Hindlimb muscle (tissue), 1 donor: Measurements from ENCODE around the gene GRAP. TPM values are rescaled to one million over a fixed set of nuclear protein-coding genes. Genes with fewer than 3 reads are reported as not detected.

Experiments
- DNase-seq: peaks from one replicate; pipeline ENCODE4 v3.0.0-alpha.2; 2013
- polyA plus RNA-seq: library from polyadenylated mRNA; unstranded; fragments of 120-200 nt; gene quantifications from one replicate; pipeline ENCODE4 v1.2.1, GENCODE V29; 2013; ENCODE audit not compliant: insufficient read length

Gene GRAP
- polyA plus RNA-seq, 1 donor, result 3.2 TPM

- DNase-seq, result no peak
Observed at GRCh38 chr17:18981335-18981641, 65.5 kb downstream of the GRAP start.

GRCh38 chr17:18980682-18981334, 65.9 kb downstream of the GRAP start:
- DNase-seq, result no peak

GRCh38 chr17:18978655-18979054, 68.1 kb downstream of the GRAP start:
- no peak for DNase-seq

GRCh38 chr17:18978050-18978449, 68.7 kb downstream of the GRAP start:
- DNase-seq, result no peak

GRCh38 chr17:18977646-18978045, 69.1 kb downstream of the GRAP start:
- no peak for DNase-seq

- no peak for DNase-seq
Observed at GRCh38 chr17:18977021-18977420, 69.7 kb downstream of the GRAP start.

- no peak for DNase-seq
Observed at GRCh38 chr17:18976201-18976600, 70.6 kb downstream of the GRAP start.

GRCh38 chr17:18975597-18975996, 71.2 kb downstream of the GRAP start:
- no peak for DNase-seq

GRCh38 chr17:18974407-18975149, 72.2 kb downstream of the GRAP start:
- DNase-seq, result no peak

- no peak for DNase-seq
Observed at GRCh38 chr17:18971801-18972200, 75.0 kb downstream of the GRAP start.

Other genes with a start within 250 kb of the GRAP start
- 21.1 TPM for gene PRPSAP2, start 188.8 kb downstream of the GRAP start, polyA plus RNA-seq
- gene SLC5A10, start 94.8 kb downstream of the GRAP start, polyA plus RNA-seq, result 0.12 TPM
- 0.46 TPM for gene FAM83G, start 42.2 kb downstream of the GRAP start, polyA plus RNA-seq
- 2.1 TPM for gene GRAPL, start 80.6 kb upstream of the GRAP start, polyA plus RNA-seq
- gene EPN2, start 190.4 kb upstream of the GRAP start, polyA plus RNA-seq, result 28.8 TPM